Cerebellar cortex (tissue), 1 donor: ENCODE data around the gene ELMO1.
A peak's percentile ranks its signal among the peaks of the same experiment; 100 is the strongest.

Experiments used
- DNase-seq: peaks from one replicate; pipeline ENCODE4 v3.0.0-alpha.2; 2015; ENCODE audit warnings: low spot score

The ELMO1 gene

GRCh38 chr7:37310327-37311080 is 138.2 kb downstream of the ELMO1 start:
- no peak for DNase-seq

- no peak for DNase-seq
Observed at GRCh38 chr7:37309493-37309892, 139.2 kb downstream of the ELMO1 start.

- no peak for DNase-seq
Observed at GRCh38 chr7:37304921-37305320, 143.7 kb downstream of the ELMO1 start.

GRCh38 chr7:37297546-37297945 is 151.1 kb downstream of the ELMO1 start:
- DNase-seq = no peak

GRCh38 chr7:37295401-37295800 is 153.3 kb downstream of the ELMO1 start:
- no peak for DNase-seq

GRCh38 chr7:37290731-37291130 is 157.9 kb downstream of the ELMO1 start:
- DNase-seq = no peak

GRCh38 chr7:37289781-37290180 is 158.9 kb downstream of the ELMO1 start:
- no peak for DNase-seq

GRCh38 chr7:37289367-37289766 is 159.3 kb downstream of the ELMO1 start:
- no peak for DNase-seq

GRCh38 chr7:37287131-37287855 is 161.4 kb downstream of the ELMO1 start:
- DNase-seq = no peak

GRCh38 chr7:37286454-37286832 is 162.2 kb downstream of the ELMO1 start:
- DNase-seq = no peak

- DNase-seq = no peak
Observed at GRCh38 chr7:37285706-37286453, 162.8 kb downstream of the ELMO1 start.

GRCh38 chr7:37284805-37285231 is 163.8 kb downstream of the ELMO1 start:
- peak; percentile 17 for DNase-seq

- no peak for DNase-seq
Observed at GRCh38 chr7:37284285-37284684, 164.4 kb downstream of the ELMO1 start.

GRCh38 chr7:37283716-37284115 is 164.9 kb downstream of the ELMO1 start:
- DNase-seq = no peak

- peak; percentile 23 for DNase-seq
Observed at GRCh38 chr7:37282927-37283326, 165.7 kb downstream of the ELMO1 start.

GRCh38 chr7:37282093-37282444 is 166.6 kb downstream of the ELMO1 start:
- no peak for DNase-seq

- peak; percentile 59 for DNase-seq
Observed at GRCh38 chr7:37281368-37282092, 167.1 kb downstream of the ELMO1 start.

GRCh38 chr7:37277513-37277912 is 171.2 kb downstream of the ELMO1 start:
- no peak for DNase-seq

- no peak for DNase-seq
Observed at GRCh38 chr7:37275078-37275710, 173.5 kb downstream of the ELMO1 start.

- no peak for DNase-seq
Observed at GRCh38 chr7:37273891-37274290, 174.8 kb downstream of the ELMO1 start.

GRCh38 chr7:37269711-37270508 is 178.8 kb downstream of the ELMO1 start:
- DNase-seq = no peak
